GM18861 (cell line): Measurements from ENCODE around the gene STK39.
A peak's percentile ranks its signal among the peaks of the same experiment; 100 is the strongest.

Experiments used
- ATAC-seq: cut with Tn5 transposase; IDR thresholded peaks from one replicate; pipeline ENCODE4 v1.9.1; 2021; ENCODE audit not compliant: unreplicated experiment

STK39 gene

DNA sequence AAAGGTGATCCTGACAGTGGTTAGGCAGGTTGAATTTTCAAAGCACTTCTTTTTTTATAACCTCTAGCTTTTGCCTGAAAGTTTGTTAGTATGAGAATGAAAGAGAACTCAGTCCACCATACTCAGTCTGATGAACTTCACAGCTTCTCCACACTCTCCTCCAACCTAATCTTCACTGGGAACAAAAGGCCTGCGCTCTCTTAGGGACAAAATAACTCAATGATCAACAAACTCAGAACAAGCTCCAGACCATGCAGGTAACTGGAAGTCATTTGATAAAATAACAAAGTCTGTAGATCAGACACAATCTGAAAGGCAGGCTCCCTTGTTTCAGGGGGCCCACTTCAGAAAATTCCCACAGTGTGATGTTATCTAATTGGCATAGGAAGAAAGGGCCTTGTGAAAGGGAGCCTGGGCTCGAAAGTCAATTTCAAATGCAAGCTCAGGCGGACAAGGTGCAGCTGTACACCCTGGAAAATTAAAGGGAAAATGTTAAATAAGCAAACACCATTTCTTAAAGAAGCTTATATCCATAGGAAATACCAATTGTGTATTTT, 142.2 kb downstream of the STK39 start:
- no peak for ATAC-seq

DNA sequence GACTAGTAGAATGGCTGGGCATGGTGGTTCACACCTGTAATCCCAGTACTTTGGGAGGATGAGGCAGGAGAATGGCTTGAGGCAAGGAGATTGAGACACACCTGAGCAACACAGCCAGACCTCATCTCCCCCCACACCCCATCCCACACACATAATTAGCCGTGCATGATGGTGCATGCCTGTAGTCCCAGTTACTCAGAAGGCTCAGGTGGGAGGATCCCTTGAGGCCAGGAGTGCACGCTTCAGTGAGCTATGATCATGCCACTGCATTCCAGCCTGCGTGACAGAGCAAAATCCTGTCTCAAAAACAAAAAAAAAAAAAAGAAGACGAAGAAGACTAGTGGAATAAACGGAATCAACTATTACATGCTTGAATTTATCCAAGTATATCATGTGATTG, 150.0 kb downstream of the STK39 start:
- no peak for ATAC-seq

DNA sequence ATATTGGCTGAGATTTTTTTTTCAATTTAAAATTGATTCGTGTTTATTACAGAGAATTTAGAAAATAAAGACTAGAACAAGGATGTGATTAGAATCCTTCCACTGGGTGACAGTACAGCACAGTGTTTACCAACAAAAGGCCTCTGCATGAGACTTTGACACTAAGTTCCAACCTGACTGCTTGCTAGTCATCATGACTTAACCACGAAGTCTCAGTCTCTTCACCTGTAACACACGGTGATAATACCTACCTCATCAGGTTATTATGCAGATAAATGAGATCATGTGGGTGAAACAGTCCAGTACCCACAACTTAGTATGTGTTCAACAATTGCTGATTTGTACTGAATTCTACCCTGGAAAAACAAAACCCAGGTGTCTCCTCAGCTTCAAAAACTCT, 151.2 kb downstream of the STK39 start:
- no peak for ATAC-seq

DNA sequence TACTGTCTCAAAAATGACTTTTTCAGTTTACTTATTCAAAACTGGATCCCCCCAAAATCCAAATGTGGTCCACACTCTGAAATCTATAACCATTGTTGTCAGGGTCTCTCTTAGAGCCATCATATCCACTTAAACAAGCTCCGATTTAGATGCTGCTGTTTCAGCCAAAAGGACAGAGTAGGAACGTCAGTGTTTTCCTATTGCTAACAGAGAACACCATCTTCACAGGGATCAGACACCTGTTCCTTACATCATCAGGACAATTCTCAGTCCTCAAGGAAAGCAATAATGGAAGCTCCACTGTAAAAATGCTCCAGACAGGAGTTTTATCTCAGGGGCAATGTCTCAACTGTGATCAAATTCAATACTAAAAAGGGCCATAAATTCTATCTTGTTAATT, 155.4 kb downstream of the STK39 start:
- ATAC-seq: no peak

DNA sequence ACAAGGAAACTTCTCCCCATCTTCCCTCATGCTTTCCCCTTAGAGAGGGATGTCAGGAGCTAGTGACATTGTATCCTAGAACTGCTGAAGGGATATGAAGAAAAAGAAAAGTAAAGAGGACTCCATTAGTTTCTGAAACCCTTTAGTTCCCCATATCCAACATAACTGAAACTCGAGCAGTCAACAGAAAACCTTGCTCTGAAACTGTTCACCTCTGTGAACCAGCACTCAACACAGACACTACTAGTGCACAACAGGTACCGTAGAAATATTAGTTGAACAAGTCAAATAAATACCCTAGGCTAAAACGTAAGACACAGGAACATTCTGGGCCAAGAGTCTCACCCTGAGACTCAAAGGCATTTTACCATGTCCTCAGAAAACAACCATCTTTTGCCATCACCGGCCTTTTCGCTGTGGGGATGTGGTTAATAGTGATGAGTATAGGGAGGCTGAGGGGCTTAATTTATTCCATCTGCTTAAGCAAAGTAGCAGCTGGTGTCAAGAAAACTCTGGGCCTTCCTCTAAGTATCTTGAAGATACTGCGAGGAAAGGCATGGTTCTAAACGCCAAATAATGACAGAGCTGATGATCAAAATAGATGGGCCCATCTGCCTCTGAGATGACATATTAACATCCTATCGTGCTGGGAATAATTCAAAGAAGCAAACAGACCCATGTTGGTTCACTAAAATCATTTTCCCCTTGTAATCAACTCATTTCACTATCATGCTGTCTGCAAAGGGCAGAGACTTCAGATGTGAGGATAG, 156.8 kb downstream of the STK39 start:
- ATAC-seq: peak; percentile 86

DNA sequence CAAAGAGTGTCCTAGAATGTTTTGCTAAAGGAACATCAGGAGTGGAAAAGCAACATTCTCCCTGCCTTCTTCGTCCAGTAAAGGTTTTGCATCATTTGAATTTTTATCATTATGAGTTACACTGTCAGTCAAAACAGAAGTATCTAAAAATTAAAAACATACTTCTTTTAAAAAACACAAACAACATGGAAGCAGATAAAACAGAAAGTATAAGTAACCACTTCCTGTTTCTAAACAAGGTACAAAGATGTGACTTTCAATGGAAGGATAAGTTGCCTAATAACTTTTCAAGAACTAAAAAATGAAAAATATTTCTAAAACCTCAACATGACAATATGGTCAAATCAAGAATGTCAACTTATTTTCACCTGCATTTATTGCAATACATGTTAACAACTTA, 158.2 kb downstream of the STK39 start:
- peak; percentile 50 for ATAC-seq

DNA sequence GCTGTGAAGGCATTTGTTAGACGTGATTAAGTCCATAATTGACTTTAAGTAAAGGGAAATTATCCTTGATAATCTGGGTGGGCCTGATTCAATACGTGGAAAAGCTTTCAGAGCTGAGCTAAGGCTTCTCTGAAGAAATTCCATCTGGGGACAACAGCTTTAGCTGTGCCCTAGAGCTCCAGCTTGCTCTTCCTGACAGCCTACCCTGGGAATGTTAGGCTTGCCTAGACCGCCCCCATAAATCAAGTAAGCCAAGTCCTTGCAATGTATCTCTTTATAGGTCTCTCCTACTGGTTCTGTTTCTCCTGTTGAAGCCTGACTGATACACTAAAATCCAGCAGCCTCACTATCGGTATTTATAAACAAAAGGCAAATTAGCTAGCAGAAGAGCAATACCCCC, 160.0 kb downstream of the STK39 start:
- no peak for ATAC-seq

DNA sequence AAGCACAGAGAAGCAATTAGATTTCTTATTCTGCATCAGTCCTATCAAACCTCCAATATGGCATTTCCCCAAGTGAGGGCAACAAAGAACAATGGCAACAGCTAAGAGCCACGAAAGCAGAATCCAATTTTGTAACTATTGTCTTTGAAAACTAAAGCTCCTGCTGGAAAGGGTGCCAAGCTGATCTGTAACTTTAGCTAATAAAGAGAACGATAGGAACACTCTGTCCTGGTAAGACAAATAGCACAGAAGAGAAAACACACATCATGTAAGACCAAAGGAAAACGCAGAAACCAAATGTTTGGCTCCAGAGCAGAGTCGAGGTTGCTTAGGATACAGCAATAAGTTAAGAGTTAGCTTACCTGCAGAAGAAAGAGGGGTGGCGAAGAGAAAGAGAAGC, 160.5 kb downstream of the STK39 start:
- ATAC-seq: no peak

DNA sequence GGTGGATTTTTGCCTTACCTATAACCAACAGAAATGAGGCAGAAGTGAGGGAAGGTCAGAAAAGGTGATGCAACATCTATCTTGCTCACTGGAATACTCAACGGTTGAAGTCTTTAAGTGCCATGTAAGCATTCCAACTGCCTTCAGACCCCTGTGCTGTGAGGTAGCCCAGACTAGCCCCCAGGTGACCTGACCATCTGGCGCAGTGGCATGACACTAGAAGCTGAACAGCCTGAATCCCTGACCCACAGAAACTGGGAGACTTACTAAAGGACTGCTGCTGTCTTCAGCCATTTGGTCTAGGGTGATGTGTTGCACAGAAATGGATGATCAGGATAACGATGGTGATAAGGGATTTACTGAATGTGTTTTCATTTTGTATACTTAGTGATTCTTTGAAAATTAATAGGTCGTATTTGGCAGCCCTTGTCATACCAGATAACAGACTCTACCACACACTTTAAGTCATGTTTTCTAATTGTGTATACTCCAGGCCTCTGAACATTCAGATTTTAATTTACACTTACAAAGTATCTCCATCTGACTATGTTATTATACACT, 161.5 kb downstream of the STK39 start:
- ATAC-seq: no peak

DNA sequence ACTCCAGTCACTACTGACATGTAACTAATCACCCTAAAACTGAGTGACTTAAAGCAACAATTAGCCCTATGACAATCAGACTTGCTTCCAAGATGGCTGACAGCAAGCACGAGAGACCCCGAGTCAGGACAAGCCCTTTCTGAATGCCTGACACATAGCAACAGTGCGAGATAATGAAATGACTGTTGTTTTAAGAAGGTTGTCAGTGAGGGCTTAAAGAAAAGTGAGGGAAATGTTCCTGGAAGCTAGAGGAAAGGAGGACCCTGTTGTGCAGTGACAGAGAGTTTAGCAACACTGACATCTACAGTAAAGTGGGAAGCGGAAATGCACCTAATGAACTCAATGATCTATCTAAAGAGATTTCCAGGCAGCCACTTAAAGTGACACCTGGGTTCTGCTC, 163.1 kb downstream of the STK39 start:
- no peak for ATAC-seq

DNA sequence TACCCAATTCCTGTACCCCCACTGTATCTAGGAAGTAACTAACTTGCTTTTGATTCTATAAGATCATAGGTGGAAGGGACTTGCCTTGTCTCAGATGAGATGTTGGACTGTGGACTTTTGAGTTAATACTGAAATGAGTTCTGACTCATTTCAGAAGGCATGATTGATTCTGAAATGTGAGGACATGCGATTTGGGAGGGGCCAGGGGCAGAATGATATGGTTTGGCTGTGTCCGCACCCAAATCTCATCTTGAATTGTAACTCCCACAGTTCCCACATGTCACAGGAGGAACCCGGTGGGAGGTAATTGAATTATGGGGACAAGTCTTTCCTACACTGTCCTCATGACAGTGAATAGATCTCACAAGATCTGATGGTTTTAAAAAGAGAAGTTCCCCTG, 165.9 kb downstream of the STK39 start:
- peak; percentile 56 for ATAC-seq

DNA sequence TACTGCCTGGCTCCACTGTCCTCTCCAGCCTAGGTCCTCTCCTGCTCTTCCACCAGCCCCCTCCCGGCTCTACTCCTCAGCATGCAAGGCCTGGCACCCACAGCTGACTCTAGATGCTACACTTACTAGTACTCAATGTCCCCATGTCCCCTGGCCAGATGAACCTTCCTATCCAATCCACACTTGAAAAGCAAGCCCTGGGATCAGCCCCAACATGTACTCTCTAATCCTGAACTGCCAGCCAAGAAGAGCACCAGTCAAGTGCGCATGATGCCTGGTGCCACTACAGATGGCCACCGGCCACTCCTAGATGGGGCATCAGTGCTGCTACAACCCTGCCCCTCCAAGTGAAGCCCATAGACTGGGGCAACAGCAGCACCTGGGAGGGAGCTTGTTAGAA, 168.2 kb downstream of the STK39 start:
- no peak for ATAC-seq

DNA sequence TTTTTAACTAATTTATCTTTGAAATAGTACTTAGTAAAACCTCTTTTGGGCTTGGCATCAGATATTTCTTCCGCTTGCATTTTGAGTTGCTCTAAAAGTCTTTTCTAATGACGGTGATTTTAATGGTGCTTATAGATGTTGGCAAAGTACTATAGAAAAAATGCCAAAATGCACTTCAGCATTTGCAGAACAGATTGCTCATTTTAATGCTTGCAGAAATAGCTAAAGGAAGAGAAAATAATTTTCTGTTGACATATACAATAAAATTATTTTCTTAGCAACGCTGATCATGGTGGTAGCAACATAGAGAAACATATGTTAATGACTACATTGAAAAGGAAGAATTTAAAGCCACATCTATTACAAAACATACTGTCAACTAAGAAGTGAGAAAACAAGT, 170.7 kb downstream of the STK39 start:
- no peak for ATAC-seq

DNA sequence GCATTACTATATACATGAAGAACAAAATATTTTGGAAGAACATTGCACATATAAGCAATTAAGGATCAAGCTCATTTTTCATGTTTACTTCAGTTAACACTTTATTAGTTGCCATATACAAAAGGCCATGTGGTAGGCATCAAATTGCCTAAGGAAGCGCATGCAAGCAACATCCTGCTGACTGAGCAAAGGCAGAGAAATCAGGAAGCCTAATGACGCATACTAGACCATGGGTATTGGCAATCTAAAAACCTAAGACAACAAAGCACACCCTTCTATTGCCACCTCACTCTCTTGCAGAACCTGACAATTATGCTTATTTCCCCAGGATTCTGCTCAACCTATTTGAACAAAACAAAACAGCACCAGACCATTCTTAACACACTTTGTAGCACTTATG, 171.9 kb downstream of the STK39 start:
- no peak for ATAC-seq

DNA sequence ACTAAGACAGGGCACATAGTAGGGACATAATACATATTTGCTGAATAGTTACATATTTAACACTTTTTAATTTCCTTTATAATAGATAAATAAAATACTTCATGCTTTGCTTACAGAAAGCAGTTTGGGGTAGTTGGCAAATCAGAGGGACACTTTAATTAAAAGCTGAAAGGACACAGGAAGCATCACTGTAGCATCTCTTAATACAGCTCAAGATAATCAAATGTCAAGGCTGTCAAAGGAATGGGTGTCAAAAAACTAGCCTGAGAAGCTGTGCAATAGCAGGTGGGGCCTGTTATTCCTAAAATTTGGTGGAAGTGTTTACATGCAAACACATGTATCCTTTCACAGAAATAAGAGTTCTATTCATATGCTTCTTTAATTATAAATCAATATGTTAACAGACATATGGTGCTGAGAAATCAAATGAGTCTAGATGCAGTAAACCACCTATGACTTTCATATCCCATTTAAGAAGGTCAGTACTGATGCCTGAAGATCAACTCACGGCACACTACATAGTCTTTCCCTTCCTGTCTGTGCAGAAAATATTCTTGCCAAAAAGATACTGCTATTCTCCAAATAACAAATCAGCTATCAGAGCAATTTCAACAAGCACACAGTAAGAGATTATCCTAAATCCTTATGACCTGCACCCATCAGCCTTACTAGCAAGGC, 174.6 kb downstream of the STK39 start:
- ATAC-seq: no peak

DNA sequence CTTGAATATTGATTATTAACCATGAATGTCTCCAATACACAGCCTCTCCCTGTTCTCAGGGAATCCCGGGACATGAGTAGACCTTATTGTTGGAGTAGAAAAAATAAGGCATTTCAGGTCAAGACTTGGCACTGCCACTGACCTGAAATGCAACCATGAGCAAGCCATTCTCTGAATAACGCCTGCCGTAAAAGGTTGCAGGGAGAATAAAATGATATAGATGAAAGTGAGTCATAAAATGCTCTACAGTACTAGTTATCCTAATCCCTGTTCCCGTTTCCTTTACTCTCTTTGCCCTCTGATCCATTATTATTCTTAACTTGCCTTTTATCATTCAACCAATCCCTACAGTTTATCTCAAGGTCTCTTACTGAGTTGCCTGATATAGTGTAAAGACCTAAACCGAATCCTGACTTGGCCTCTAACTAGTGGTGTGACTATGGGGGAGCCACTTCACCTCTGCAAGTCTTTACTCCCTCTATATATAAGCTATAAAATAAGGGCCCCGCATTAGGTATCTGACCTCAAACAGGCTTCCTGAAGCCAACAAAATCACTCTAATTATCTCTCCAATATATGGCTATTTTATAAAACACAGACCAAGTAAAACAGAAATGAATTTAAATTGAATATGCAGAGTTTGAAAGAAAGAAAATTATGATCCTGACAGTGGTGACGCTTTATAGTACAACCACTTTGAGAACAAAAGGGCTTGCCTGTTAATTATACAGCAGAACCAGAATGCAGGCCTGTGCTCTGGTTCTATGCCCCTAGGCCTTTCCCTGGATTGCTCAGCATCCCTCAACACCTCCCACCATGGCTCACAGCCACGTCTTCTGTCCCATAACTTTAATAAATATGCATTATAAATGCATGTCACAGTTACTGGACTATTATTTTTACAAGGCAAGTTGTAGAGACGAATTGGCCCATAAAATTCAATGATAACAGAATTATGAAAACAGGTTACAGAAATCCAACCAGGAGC, 183.1 kb downstream of the STK39 start:
- ATAC-seq: no peak

DNA sequence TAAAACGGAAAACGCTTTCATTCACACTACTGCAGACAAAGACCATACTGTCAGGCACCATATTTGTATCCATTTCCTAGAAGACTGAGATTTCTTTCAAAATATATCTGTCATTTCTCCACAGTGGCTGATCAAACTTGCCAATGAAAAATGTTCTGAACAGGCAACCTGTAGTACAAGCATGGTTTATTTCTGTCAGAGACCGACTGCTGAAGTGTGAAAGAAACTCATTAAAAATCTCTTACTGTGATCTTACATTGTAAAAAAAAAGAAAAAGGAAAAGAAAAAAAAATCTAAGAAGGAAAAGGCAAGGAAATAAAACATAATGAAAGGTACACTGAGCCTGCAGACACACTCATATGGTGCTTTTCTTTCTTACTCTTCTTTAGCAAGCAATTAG, 184.5 kb downstream of the STK39 start:
- no peak for ATAC-seq

DNA sequence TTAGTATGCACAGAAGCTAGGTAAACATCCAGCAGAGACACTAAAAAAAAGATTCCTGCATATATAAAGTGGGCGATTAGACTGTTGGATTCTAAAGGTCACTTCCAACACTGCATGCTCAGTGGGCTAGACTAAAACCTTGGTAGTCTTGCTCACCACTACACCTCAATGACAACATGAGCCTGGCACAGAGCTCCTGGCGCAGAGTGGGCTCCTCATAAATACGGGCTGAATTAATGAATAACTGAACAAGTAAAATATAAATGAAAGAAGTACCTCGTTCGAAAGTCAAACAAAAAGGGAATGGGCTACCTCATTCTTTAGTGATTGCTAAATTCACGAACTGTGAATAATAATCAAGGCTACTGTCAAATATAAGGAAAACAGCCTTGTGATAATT, 185.3 kb downstream of the STK39 start:
- no peak for ATAC-seq

DNA sequence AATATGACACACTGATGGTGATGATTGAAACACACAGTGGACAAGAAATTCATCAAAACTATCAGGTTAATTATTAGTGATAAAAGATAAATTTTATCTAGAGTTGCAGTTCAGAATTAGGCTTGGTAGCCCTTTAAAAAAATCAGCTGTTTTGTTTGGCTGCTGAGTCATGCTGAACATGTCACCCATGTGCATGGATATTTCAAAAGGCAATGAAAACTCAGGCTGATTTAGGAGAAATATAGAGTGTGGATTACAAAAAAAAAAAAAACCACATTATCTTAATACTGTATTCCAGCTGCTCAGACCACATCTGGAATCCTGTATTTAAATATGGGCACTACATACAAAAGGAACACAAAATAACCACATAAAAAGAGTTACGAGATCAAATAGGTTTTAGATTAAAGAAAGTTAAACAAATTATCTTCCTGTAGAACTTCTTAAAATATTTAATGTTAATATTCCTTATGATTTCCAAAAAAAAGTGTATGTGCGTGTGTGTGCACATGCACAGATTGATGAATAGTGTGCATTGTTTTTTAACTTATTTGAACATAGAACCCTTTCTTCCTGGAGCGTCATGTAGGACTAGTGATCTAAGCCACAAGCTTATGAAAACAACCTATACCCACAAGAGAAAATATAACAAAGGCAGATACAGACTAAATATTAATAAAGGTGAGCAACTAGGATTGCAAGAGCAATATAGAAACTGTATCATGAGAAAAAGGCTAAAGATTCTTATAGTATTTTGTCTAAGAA, 186.2 kb downstream of the STK39 start:
- no peak for ATAC-seq

DNA sequence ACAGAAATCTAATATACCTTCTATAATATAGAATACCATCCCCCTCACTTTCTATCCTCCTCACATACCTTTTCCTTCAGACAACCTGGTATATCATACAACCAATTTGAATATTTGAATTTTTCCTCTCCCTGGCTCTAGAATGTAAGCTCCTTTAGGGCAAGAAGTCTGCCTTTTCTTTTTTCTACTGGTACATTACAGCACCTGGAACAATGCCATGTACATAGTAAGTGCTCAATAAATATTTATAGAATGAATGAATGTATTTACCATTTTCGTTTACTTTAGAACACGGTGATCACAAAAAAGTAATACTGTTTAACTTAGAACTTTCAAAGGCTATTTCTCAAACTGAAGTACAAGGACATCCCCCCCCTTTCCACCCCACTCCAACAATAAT, 187.6 kb downstream of the STK39 start:
- ATAC-seq: no peak
